ENCODE measurements around the gene PC. TPM values are rescaled to one million over a fixed set of nuclear protein-coding genes. Genes with fewer than 3 reads are reported as not detected.

The PC gene
- total RNA-seq, 1 donor from 2014 or later: 47.4 TPM

GRCh38 chr11:66868082-66868725 is 90.0 kb downstream of the PC start:
- peaks cover 5% of the 10 kb centered on the region for H3K4me1 Mint-ChIP-seq (ENCODE audit: low read depth, unreplicated experiment)
- peaks cover 3% of the 10 kb centered on the region for H3K36me3 Mint-ChIP-seq (ENCODE audit: unreplicated experiment)
- DNase-seq: no peak
- H3K9me3 Mint-ChIP-seq (ENCODE audit: unreplicated experiment): peaks cover 4% of the 10 kb centered on the region
- peaks cover 4% of the 10 kb centered on the region for H3K27me3 Mint-ChIP-seq (ENCODE audit: unreplicated experiment)
- no peak for TF ChIP-seq CTCF (IDR thresholded peaks at IDR 0.05; ENCODE audit: partially characterized antibody, unreplicated experiment)
- H3K4me3 Mint-ChIP-seq (ENCODE audit: unreplicated experiment): no peak overlapping the region
- H3K27ac Mint-ChIP-seq (ENCODE audit: unreplicated experiment): no peak overlapping the region

GRCh38 chr11:66867425-66868040 is 90.7 kb downstream of the PC start:
- peak; percentile 39 for DNase-seq
- H3K27ac Mint-ChIP-seq (ENCODE audit: unreplicated experiment): peak overlapping the region; percentile 39
- peaks cover 5% of the 10 kb centered on the region for H3K4me1 Mint-ChIP-seq (ENCODE audit: low read depth, unreplicated experiment)

GRCh38 chr11:66866511-66866986 is 91.6 kb downstream of the PC start:
- peak; percentile 35 for DNase-seq
- no peak overlapping the region for H3K4me3 Mint-ChIP-seq (ENCODE audit: unreplicated experiment)

More at GRCh38 chr11:66867425-66868040, 90.7 kb downstream of the PC start:
- Mint-ChIP-seq H3K4me3 (ENCODE audit: unreplicated experiment) (no peak overlapping the region), H3K9me3 (ENCODE audit: unreplicated experiment) (peaks cover 4% of the 10 kb centered on the region), H3K36me3 (ENCODE audit: unreplicated experiment) (peaks cover 3% of the 10 kb centered on the region), H3K27me3 (ENCODE audit: unreplicated experiment) (peaks cover 6% of the 10 kb centered on the region)
- no peak for TF ChIP-seq CTCF (IDR thresholded peaks at IDR 0.05; ENCODE audit: partially characterized antibody, unreplicated experiment)

GRCh38 chr11:66866007-66866406 is 92.2 kb downstream of the PC start:
- Mint-ChIP-seq H3K4me3 (ENCODE audit: unreplicated experiment) (no peak overlapping the region), H3K9me3 (ENCODE audit: unreplicated experiment) (peaks cover 4% of the 10 kb centered on the region), H3K4me1 (ENCODE audit: low read depth, unreplicated experiment) (peaks cover 5% of the 10 kb centered on the region), H3K27ac (ENCODE audit: unreplicated experiment) (no peak overlapping the region), H3K36me3 (ENCODE audit: unreplicated experiment) (peaks cover 3% of the 10 kb centered on the region), H3K27me3 (ENCODE audit: unreplicated experiment) (peaks cover 4% of the 10 kb centered on the region)
- DNase-seq: peak; percentile 8
- no peak for TF ChIP-seq CTCF (IDR thresholded peaks at IDR 0.05; ENCODE audit: partially characterized antibody, unreplicated experiment)

More at GRCh38 chr11:66866511-66866986, 91.6 kb downstream of the PC start:
- TF ChIP-seq CTCF (IDR thresholded peaks at IDR 0.05; ENCODE audit: partially characterized antibody, unreplicated experiment): no peak
- no peak overlapping the region for H3K27ac Mint-ChIP-seq (ENCODE audit: unreplicated experiment)
- H3K4me1 Mint-ChIP-seq (ENCODE audit: low read depth, unreplicated experiment): peaks cover 5% of the 10 kb centered on the region
- H3K9me3 Mint-ChIP-seq (ENCODE audit: unreplicated experiment): peaks cover 4% of the 10 kb centered on the region
- H3K27me3 Mint-ChIP-seq (ENCODE audit: unreplicated experiment): peaks cover 4% of the 10 kb centered on the region
- H3K36me3 Mint-ChIP-seq (ENCODE audit: unreplicated experiment): peaks cover 3% of the 10 kb centered on the region

Measured in glutamatergic neuron (in vitro differentiated cells).